ENCODE results near the gene MRS2. TPM values are rescaled to one million over a fixed set of nuclear protein-coding genes. Genes with fewer than 3 reads are reported as not detected.

The MRS2 gene
- total RNA-seq, 1 experiment from 2014 or later: 23.0 TPM

DNA sequence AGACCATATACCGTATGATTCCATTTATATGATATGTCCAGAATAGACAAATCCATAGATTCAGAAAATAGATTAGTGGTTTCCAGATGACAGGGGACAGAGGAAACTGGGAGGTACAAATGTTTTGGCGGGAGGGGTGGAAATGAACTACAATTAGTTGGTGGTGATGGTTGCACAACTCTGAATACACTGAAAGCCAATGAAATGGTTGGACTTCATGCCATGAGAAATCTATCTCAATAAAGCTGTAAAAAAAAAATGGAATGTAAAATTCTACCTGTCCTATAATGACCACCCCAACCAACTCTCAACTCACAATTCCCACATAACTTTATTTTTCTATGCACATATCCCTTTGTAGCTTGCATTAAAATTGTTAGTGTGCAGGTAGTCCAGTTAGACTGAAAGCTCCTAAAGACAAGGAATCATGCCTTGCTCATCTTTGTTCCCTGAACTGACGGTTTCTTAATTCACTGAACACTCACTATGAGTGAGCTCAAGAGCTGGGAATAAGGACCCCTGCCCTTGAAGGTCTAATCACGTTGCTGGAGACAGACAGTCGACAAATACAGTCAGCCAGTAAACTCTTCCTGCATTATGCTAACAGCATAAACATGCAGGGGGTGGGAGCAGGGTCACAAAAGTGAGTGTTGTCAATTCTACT is 46.3 kb upstream of the MRS2 start:
- Mint-ChIP-seq H3K9me3 (ENCODE audit: unreplicated experiment) (no peaks in the 10 kb centered on the region), H3K27me3 (ENCODE audit: insufficient read depth, unreplicated experiment) (no peaks in the 10 kb centered on the region), H3K36me3 (ENCODE audit: insufficient read depth, unreplicated experiment) (no peaks in the 10 kb centered on the region), H3K4me1 (ENCODE audit: insufficient read depth, unreplicated experiment) (peaks cover 4% of the 10 kb centered on the region), H3K4me3 (ENCODE audit: unreplicated experiment) (no peak overlapping the region), H3K27ac (ENCODE audit: low read depth, unreplicated experiment) (no peak overlapping the region)
- TF ChIP-seq, protein P1, sequence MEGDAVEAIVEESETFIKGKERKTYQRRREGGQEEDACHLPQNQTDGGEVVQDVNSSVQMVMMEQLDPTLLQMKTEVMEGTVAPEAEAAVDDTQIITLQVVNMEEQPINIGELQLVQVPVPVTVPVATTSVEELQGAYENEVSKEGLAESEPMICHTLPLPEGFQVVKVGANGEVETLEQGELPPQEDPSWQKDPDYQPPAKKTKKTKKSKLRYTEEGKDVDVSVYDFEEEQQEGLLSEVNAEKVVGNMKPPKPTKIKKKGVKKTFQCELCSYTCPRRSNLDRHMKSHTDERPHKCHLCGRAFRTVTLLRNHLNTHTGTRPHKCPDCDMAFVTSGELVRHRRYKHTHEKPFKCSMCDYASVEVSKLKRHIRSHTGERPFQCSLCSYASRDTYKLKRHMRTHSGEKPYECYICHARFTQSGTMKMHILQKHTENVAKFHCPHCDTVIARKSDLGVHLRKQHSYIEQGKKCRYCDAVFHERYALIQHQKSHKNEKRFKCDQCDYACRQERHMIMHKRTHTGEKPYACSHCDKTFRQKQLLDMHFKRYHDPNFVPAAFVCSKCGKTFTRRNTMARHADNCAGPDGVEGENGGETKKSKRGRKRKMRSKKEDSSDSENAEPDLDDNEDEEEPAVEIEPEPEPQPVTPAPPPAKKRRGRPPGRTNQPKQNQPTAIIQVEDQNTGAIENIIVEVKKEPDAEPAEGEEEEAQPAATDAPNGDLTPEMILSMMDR (IDR thresholded peaks at IDR 0.05; ENCODE audit: unreplicated experiment): no peak
- DNase-seq (ENCODE audit: unreplicated experiment): no peak
- BruUV-seq (replicated peaks): no TSS peak
- intact Hi-C loops (cut with micrococcal nuclease): no loop called here
- ChIA-PET CTCF (no interaction called here), POLR2A (interaction anchor here (0.6 to 1.2 kb wide), 2 partner anchors 46 to 734 kb away, joined by 3 to 4 read pairs; partner anchors contain the start of gene MRS2)

DNA sequence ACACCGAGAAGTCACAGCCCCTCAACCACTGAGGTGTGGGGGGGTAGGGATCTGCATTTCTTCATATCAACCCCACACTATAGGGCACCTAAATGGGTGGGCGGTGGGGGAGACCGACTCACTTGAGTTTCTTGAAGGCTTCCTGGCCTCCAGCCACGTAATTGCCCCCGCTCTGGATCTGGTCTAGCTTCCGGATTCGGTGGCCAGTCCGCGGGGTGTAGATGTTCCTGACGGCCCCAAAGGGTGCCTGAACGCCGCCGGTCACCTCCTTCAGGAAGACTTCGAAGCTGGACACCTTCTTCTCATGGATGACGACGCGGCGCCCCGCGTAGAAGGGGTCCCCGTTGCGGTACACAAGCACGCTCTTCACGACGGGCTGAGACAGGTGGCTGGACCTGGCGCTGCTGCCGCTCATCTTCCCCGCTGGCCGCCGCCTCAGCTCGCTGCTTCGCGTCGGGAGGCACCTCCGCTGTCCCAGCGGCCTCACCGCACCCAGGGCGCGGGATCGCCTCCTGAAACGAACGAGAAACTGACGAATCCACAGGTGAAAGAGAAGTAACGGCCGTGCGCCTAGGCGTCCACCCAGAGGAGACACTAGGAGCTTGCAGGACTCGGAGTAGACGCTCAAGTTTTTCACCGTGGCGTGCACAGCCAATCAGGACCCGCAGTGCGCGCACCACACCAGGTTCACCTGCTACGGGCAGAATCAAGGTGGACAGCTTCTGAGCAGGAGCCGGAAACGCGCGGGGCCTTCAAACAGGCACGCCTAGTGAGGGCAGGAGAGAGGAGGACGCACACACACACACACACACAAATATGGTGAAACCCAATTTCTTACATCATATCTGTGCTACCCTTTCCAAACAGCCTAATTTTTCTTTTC is 45.2 kb upstream of the MRS2 start, which contains the start of gene DCDC2:
TSS of gene DCDC2 (minus strand) at position 724 of the 883 bp plus-strand sequence. CDS start at position 415, 309 bp downstream.
- no peaks in the 10 kb centered on the region for H3K9me3 Mint-ChIP-seq (ENCODE audit: unreplicated experiment)
- H3K4me1 Mint-ChIP-seq (ENCODE audit: insufficient read depth, unreplicated experiment): peaks cover 4% of the 10 kb centered on the region
- no peak within 1 kb of the TSS for H3K27ac Mint-ChIP-seq (ENCODE audit: low read depth, unreplicated experiment)
- no peak for DNase-seq (ENCODE audit: unreplicated experiment)
- ChIA-PET POLR2A (no interaction called here), CTCF (interaction anchor here (1.0 to 1.3 kb wide), 2 partner anchors 17 to 74 kb away, joined by 3 to 5 read pairs; no protein-coding TSS in a partner anchor)
- peak within 1 kb of the TSS; percentile 8 for H3K4me3 Mint-ChIP-seq (ENCODE audit: unreplicated experiment)
- H3K27me3 Mint-ChIP-seq (ENCODE audit: insufficient read depth, unreplicated experiment): peaks cover 3% of the 10 kb centered on the region
- TF ChIP-seq, protein P1 (IDR thresholded peaks at IDR 0.05; ENCODE audit: unreplicated experiment): no peak
- intact Hi-C loops (cut with micrococcal nuclease): no loop called here
- BruUV-seq (replicated peaks): no TSS peak
- no peaks in the 10 kb centered on the region for H3K36me3 Mint-ChIP-seq (ENCODE audit: insufficient read depth, unreplicated experiment)

DNA sequence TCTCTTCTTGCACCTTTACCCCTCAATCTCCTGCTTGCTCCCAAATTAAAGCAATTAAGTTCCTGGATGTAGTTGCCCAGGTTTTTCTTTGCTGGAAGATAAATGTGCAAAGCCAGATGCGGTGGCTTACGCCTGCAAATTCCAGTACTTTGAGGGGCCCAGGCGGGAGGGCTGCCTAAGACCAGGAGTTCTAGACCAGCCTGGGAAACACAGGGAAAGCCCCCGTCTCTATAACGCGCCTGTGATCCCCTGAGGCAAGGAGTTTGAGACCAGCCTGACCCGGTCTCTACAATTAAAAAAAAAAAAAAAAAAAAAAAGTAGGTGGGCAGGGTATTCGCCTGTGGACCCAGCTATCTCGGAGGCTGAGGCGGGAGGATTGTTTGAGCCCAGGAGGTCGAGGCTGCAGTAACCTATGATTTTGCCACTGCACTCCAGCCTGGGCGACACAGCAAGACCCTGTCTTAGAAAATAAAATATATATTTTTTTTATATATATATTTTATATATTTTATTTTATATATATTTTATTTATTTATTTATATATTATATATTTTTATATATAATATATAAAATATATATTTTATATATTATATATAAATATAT is 44.4 kb upstream of the MRS2 start:
- no peak for DNase-seq (ENCODE audit: unreplicated experiment)
- TF ChIP-seq, protein P1 (IDR thresholded peaks at IDR 0.05; ENCODE audit: unreplicated experiment): no peak
- Mint-ChIP-seq H3K27me3 (ENCODE audit: insufficient read depth, unreplicated experiment) (peaks cover 9% of the 10 kb centered on the region), H3K9me3 (ENCODE audit: unreplicated experiment) (no peaks in the 10 kb centered on the region), H3K36me3 (ENCODE audit: insufficient read depth, unreplicated experiment) (no peaks in the 10 kb centered on the region), H3K4me3 (ENCODE audit: unreplicated experiment) (peak overlapping the region; percentile 8), H3K27ac (ENCODE audit: low read depth, unreplicated experiment) (no peak overlapping the region), H3K4me1 (ENCODE audit: insufficient read depth, unreplicated experiment) (peaks cover 4% of the 10 kb centered on the region)
- BruUV-seq (replicated peaks): no TSS peak
- ChIA-PET POLR2A (no interaction called here), CTCF (interaction anchor here (1.0 to 1.3 kb wide), 2 partner anchors 17 to 75 kb away, joined by 3 to 5 read pairs; no protein-coding TSS in a partner anchor)
- intact Hi-C loops (cut with micrococcal nuclease): no loop called here

Data from MCF 10A (cell line).